K562 (cell line): ENCODE measurements around the gene SLC5A2. TPM values are rescaled to one million over a fixed set of nuclear protein-coding genes. Genes with fewer than 3 reads are reported as not detected.

Experiments
- ATF6 ChIP-seq: sonication (generic); formaldehyde crosslinking; IDR thresholded peaks from 2 replicates; pipeline ENCODE4 v1.4.0; 2020; ENCODE audit warnings: mild to moderate bottlenecking, missing genetic modification reagents
- BDP1 ChIP-seq: IDR thresholded peaks from 3 replicates; pipeline ENCODE4 v1.6.1; 2011; ENCODE audit not compliant: insufficient read length, insufficient read depth
- BRCA1 ChIP-seq, 2 experiments: fragments of 450-650 bp in 1 of 2; sonication (generic) in 1 of 2; formaldehyde crosslinking in 1 of 2; IDR thresholded peaks; 2 replicates each; pipeline versions ENCODE4 v1.5.0 to v1.6.1; 2017 to 2020; ENCODE audit warnings: mild to moderate bottlenecking in 1 of 2, missing genetic modification reagents in 1 of 2
- CBX1 ChIP-seq: sonication (generic); IDR thresholded peaks from 2 replicates; pipeline ENCODE4 v1.6.1; 2016; ENCODE audit warnings: antibody characterized with exemption, low read depth, mild to moderate bottlenecking
- CEBPG ChIP-seq, 3 experiments: fragments of 200-800 bp in 1 of 3; sonication (Bioruptor generic) in 1 of 3; sonication (generic) in 1 of 3; formaldehyde crosslinking in 1 of 3; IDR thresholded peaks in 2 of 3; conservative IDR thresholded peaks in 1 of 3; 2 replicates each; pipeline versions ENCODE4 v1.6.1 to v1.8.0; 2016 to 2022; ENCODE audit warnings: missing compliant biosample characterization in 2 of 3, missing genetic modification characterization in 2 of 3, mild to moderate bottlenecking in 1 of 3, missing genetic modification reagents in 1 of 3
- DNMT1 ChIP-seq: fragments of 450-650 bp; IDR thresholded peaks from 2 replicates; pipeline ENCODE4 v1.6.1; 2016; ENCODE audit warnings: antibody characterized with exemption, mild to moderate bottlenecking
- E2F3 ChIP-seq: fragments of 250-450 bp; sonication (Bioruptor Pico); IDR thresholded peaks from 2 replicates; pipeline ENCODE4 v1.4.0; 2020; ENCODE audit warnings: mild to moderate bottlenecking
- NFIC ChIP-seq: fragments of 450-650 bp; IDR thresholded peaks from 2 replicates; pipeline ENCODE4 v1.6.1; 2017; ENCODE audit warnings: mild to moderate bottlenecking, inconsistent platforms
- PHTF2 ChIP-seq: fragments of 250-450 bp; sonication (Bioruptor Pico); IDR thresholded peaks from 2 replicates; pipeline ENCODE4 v1.5.0; 2021; ENCODE audit warnings: mild to moderate bottlenecking
- POLR2B ChIP-seq: fragments of 450-650 bp; IDR thresholded peaks from 2 replicates; pipeline ENCODE4 v1.6.1; 2018; ENCODE audit warnings: low read depth; ENCODE audit not compliant: partially characterized antibody
- SRSF3 ChIP-seq: fragments of 200-400 bp; formaldehyde crosslinking; IDR thresholded peaks from 2 replicates; pipeline ENCODE4 v1.6.1; 2016; ENCODE audit warnings: mild to moderate bottlenecking, low read length, moderate library complexity; ENCODE audit not compliant: insufficient read depth
- THRA ChIP-seq: fragments of 450-650 bp; IDR thresholded peaks from 2 replicates; pipeline ENCODE4 v1.6.1; 2017; ENCODE audit warnings: mild to moderate bottlenecking, moderate library complexity
- U2AF2 ChIP-seq: fragments of 200-400 bp; formaldehyde crosslinking; optimal IDR thresholded peaks from 2 replicates; pipeline ENCODE3; 2017; ENCODE audit warnings: low read depth, mild to moderate bottlenecking, low read length
- ZFP36 ChIP-seq: fragments of 150-350 bp; IDR thresholded peaks from 2 replicates; pipeline ENCODE4 v1.6.1; 2018; ENCODE audit warnings: low read length, low read depth; ENCODE audit not compliant: partially characterized antibody
- ZNF23 ChIP-seq: fragments of 250-450 bp; sonication (Bioruptor Pico); IDR thresholded peaks from 2 replicates; pipeline ENCODE4 v1.4.0; 2020; ENCODE audit warnings: mild to moderate bottlenecking
- ZNF436 ChIP-seq: fragments of 250-450, 450-650 bp; sonication (Bioruptor Pico); formaldehyde crosslinking; IDR thresholded peaks from 2 replicates; pipeline ENCODE4 v1.7.0; 2020; ENCODE audit warnings: mild to moderate bottlenecking
- ZNF592 ChIP-seq: fragments of 450-650 bp; IDR thresholded peaks from 2 replicates; pipeline ENCODE4 v1.6.1; 2017; ENCODE audit warnings: antibody characterized with exemption, mild to moderate bottlenecking
- ZNF764 ChIP-seq: fragments of 250-450 bp; sonication (Bioruptor Pico); IDR thresholded peaks from 2 replicates; pipeline ENCODE4 v1.4.0; 2020; ENCODE audit warnings: low read depth, mild to moderate bottlenecking, moderate library complexity
- polyA plus RNA-seq, 8 experiments: library from polyadenylated mRNA; depleted of rRNA in 4 of 8; stranded (reverse) in 5 of 8; unstranded in 3 of 8; fragments of >200 nt; fragmentation: Nextera tagmentation in 2 of 8; fragmentation: Illumina TruSeq in 1 of 8; extraction: Ambion mirVana in 2 of 8; extraction: Trizol in 1 of 8; gene quantifications; 2 replicates each; pipeline versions ENCODE4 v1.2.1 to v1.2.3, GENCODE V29; 2011 to 2014; ENCODE audit warnings: inconsistent platforms in 1 of 8, missing spikeins in 1 of 8
- total RNA-seq, 7 experiments: library from RNA; depleted of rRNA in 6 of 7; stranded (reverse); fragments of >200 nt in 6 of 7; fragmentation: Illumina TruSeq in 2 of 7; extraction: Trizol in 2 of 7; gene quantifications; 2 replicates each; pipeline versions ENCODE4 v1.2.1 to v1.2.3, GENCODE V29; 2011 to 2021; ENCODE audit warnings: low replicate concordance in 1 of 7

SLC5A2 gene
- total and polyA plus RNA-seq, 9 of the 15 experiments (the other 6 are each of a cell fraction or from before 2014, with no cell fraction given): 0.07 to 2.7 (median 2.2) TPM; not detected in 6

GRCh38 chr16:31477220-31478216, 5.4 kb upstream of the SLC5A2 start (continued):
- TF ChIP-seq ZFP36 (no peak), SRSF3 (no peak), PHTF2 (CRISPR knock-in tag) (no peak), ZNF23 (CRISPR knock-in tag) (no peak), ATF6 (CRISPR knock-in tag) (no peak), E2F3 (no peak), U2AF2 (no peak), DNMT1 (no peak), POLR2B (no peak), ZNF592 (peak; percentile 57; the same call in 1 of the 2 replicates), ZNF436 (CRISPR knock-in tag) (no peak), BDP1 (no peak), CBX1 (0 out of 2 replicates have a peak, but pooled peaks have one; percentile 42), BRCA1 (IDR thresholded peaks at IDR 0.05) (no peak), BRCA1 (CRISPR knock-in tag; IDR thresholded peaks at IDR 0.05) (no peak), CEBPG (CRISPR knock-in tag; IDR thresholded peaks at IDR 0.05) (no peak), CEBPG (tag; conservative IDR thresholded peaks at IDR 0.05 in 1 of 2, IDR thresholded peaks at IDR 0.05 in 1 of 2) (no peak), THRA (no peak), NFIC (no peak; the same call in 1 of the 2 replicates), ZNF764 (CRISPR knock-in tag) (no peak)
